Upper lobe of left lung (tissue), 4 donors: ENCODE measurements around the gene ZNF778.

Experiments used
- CTCF ChIP-seq, 6 experiments: fragments of 450-650 bp in 4 of 6; fragments of 200-600 bp in 2 of 6; sonication (generic) in 2 of 6; IDR thresholded peaks; one replicate each; pipeline ENCODE4 v1.5.1; 2016 to 2019; ENCODE audit warnings: antibody characterized with exemption in 6 of 6
- EP300 ChIP-seq, 4 donors: sonication (generic); formaldehyde crosslinking; IDR thresholded peaks; one replicate each; pipeline ENCODE4 v1.5.1; 2017; ENCODE audit warnings: antibody characterized with exemption in 4 of 4, control low read depth in 2 of 4
- POLR2A ChIP-seq, 4 donors: fragments of 450-650 bp; IDR thresholded peaks; one replicate each; pipeline ENCODE4 v1.5.1; 2016 to 2017; ENCODE audit warnings: antibody characterized with exemption in 4 of 4, mild to moderate bottlenecking in 2 of 4
- POLR2AphosphoS5 ChIP-seq, 2 donors: sonication (generic); formaldehyde crosslinking; IDR thresholded peaks; one replicate each; pipeline ENCODE4 v1.5.1; 2017; ENCODE audit warnings: antibody characterized with exemption in 2 of 2

DNA sequence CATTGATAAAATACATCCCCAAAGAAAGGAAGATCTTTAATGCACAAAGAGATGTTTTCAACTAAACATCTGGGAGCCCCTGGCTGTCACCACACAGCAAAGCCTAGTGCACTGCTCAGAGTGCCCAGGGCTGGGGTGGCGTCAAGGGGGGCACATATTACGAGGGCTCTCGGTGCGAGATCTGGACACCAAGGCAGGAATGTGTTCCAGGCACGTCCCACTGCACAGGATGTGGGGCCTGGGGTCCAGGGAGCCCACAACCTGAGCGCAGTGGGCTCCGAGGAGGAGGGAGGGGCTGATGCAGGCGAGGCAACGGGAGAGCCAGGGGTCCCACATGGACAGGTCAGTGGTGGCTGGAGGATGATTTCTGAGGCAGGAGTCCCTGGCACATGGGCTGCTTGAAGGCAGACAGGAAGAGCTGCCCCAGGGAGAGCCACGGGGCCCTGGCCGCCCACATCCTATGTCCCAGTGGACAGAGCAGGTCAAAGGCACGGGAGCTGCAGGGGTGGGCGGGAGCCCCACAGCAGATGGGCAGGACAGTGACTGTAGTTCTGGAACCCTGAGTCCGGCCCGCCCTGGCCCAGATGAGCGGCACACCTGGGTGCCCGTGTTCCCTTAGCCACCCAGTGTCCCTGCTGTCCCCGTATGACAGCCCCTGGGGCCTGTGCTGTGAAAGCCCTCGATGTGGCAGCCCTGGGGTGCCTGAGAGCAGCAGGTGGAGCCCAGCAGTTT lies 56.4 kb downstream of the ZNF778 start:
- TF ChIP-seq CTCF (IDR thresholded peaks at IDR 0.05), result no peak
- no peak for TF ChIP-seq POLR2A (IDR thresholded peaks at IDR 0.05)
- no peak for TF ChIP-seq EP300 (IDR thresholded peaks at IDR 0.05)
- TF ChIP-seq POLR2AphosphoS5 (IDR thresholded peaks at IDR 0.05), result no peak
